GM18508 (cell line): ENCODE results near the gene MAGOHB.
"Not testable (repeated sequence)": the region's sequence is repeated elsewhere in the genome, so short reads cannot be mapped to it uniquely, and the experiment has no call there.

ENCODE experiments used
- ATAC-seq: cut with Tn5 transposase; IDR thresholded peaks from one replicate; pipeline ENCODE4 v1.9.1; 2021; ENCODE audit warnings: moderate number of reproducible peaks; ENCODE audit not compliant: insufficient read depth, unreplicated experiment

The MAGOHB gene

GRCh38 chr12:10613349-10614055 is at the start of gene MAGOHB:
Gene MAGOHB, minus strand, starts transcription at chr12:10613609. Its CDS starts 77 bp downstream, at chr12:10613532.
- peak; percentile 89 for ATAC-seq

GRCh38 chr12:10661338-10661737 is 47.9 kb upstream of the MAGOHB start:
- no peak for ATAC-seq

GRCh38 chr12:10654003-10654402 is 40.6 kb upstream of the MAGOHB start:
- ATAC-seq: no peak

GRCh38 chr12:10652192-10652591 is 38.8 kb upstream of the MAGOHB start:
- no peak for ATAC-seq

GRCh38 chr12:10646576-10646975 is 33.2 kb upstream of the MAGOHB start:
- not testable (repeated sequence) for ATAC-seq

- ATAC-seq: no peak
These were observed 32.5 kb upstream of the MAGOHB start for GRCh38 chr12:10645910-10646309.

- ATAC-seq: no peak
These were observed 28.5 kb upstream of the MAGOHB start for GRCh38 chr12:10641735-10642500.

GRCh38 chr12:10638728-10639127 is 25.3 kb upstream of the MAGOHB start:
- no peak for ATAC-seq

GRCh38 chr12:10636611-10637010 is 23.2 kb upstream of the MAGOHB start:
- ATAC-seq: no peak

GRCh38 chr12:10636124-10636523 is 22.7 kb upstream of the MAGOHB start:
- no peak for ATAC-seq

GRCh38 chr12:10635306-10635705 is 21.9 kb upstream of the MAGOHB start:
- ATAC-seq: no peak

GRCh38 chr12:10634427-10634826 is 21.0 kb upstream of the MAGOHB start:
- ATAC-seq: no peak

GRCh38 chr12:10633541-10633940 is 20.1 kb upstream of the MAGOHB start:
- ATAC-seq: no peak

- no peak for ATAC-seq
These were observed 18.8 kb upstream of the MAGOHB start for GRCh38 chr12:10632226-10632625.

GRCh38 chr12:10624605-10625004 is 11.2 kb upstream of the MAGOHB start:
- no peak for ATAC-seq

GRCh38 chr12:10623131-10623530 is 9.7 kb upstream of the MAGOHB start:
- no peak for ATAC-seq

- ATAC-seq: no peak
These were observed 7.9 kb upstream of the MAGOHB start for GRCh38 chr12:10621278-10621677.

GRCh38 chr12:10620078-10620779 is 6.8 kb upstream of the MAGOHB start:
- ATAC-seq: no peak

GRCh38 chr12:10618338-10618987 is 5.1 kb upstream of the MAGOHB start:
- ATAC-seq: no peak

- no peak for ATAC-seq
These were observed 4.5 kb upstream of the MAGOHB start for GRCh38 chr12:10617863-10618262.

- no peak for ATAC-seq
These were observed 2.1 kb upstream of the MAGOHB start for GRCh38 chr12:10615532-10615931.
